ENCODE data around the gene FRY.

Gene FRY

DNA sequence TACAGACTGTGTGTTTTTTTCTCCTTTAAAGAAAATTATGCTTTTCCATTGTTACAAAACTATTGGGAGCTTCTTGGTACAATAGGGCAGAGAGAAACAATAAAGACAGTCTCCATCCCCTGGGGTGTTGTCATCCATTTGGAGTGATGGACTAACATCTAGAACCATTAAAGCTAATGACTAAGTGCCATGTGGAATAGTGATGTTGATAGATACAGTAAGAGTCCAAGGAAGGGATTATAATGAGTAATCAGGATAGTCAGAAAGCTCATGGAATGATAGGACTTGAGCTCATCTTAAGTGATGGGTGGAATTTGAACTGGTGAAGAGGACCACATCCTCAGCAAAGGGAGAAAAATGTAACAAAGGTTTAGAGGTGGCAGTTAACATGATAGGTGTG is 24.1 kb upstream of the FRY start:
- no peaks in the 10 kb centered on the region for H3K36me3 ChIP-seq (ENCODE audit: control insufficient read depth, insufficient read depth, low read length)
- H3K79me2 ChIP-seq, result no peaks in the 10 kb centered on the region
- no peak overlapping the region for H3K9ac ChIP-seq
- no peak overlapping the region for H2AFZ ChIP-seq
- no peaks in the 10 kb centered on the region for H3K4me1 ChIP-seq
- TF ChIP-seq, protein P1, sequence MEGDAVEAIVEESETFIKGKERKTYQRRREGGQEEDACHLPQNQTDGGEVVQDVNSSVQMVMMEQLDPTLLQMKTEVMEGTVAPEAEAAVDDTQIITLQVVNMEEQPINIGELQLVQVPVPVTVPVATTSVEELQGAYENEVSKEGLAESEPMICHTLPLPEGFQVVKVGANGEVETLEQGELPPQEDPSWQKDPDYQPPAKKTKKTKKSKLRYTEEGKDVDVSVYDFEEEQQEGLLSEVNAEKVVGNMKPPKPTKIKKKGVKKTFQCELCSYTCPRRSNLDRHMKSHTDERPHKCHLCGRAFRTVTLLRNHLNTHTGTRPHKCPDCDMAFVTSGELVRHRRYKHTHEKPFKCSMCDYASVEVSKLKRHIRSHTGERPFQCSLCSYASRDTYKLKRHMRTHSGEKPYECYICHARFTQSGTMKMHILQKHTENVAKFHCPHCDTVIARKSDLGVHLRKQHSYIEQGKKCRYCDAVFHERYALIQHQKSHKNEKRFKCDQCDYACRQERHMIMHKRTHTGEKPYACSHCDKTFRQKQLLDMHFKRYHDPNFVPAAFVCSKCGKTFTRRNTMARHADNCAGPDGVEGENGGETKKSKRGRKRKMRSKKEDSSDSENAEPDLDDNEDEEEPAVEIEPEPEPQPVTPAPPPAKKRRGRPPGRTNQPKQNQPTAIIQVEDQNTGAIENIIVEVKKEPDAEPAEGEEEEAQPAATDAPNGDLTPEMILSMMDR (IDR thresholded peaks at IDR 0.05), result no peak
- no peak overlapping the region for H3K4me2 ChIP-seq (ENCODE audit: low read length)
- no peaks in the 10 kb centered on the region for H3K27me3 ChIP-seq (ENCODE audit: control insufficient read depth, insufficient read depth, low read length)
- H3K27ac ChIP-seq, result no peak overlapping the region
- no peaks in the 10 kb centered on the region for H3K9me3 ChIP-seq (ENCODE audit: control insufficient read depth, low read length)
- H3K4me3 ChIP-seq (ENCODE audit: low read depth, low read length), result no peak overlapping the region

DNA sequence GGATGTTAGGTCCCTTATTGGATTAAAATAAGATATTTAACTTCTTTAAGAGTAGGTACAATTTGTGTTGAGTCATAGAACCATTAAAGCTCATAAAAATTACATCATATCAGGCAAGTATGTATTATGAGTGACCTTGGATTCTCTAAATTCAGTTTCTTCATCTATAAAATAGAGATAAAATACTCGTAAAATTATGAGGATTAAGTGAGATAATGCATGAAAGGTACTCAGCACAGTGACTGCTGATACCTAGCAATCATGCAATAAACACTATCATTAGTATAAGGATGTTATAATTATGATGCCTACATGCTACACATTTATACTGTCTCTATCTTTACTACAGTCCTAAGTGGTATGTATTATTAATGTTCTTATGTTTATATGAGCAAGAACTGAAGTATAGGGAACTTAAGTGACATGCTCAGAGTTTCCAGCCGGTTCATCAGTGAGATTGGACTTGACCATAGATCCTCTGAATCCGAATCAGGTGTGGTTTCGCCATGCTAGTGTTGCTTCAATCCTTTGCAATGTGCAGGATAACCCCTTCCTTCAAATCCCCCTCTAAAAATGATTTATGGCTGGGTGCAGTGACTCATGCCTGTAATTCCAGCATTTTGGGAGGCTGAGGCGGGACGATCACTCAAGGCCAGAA is 22.9 kb upstream of the FRY start:
- Histone ChIP-seq H3K79me2 (no peaks in the 10 kb centered on the region), H3K4me2 (ENCODE audit: low read length) (no peak overlapping the region), H3K9ac (no peak overlapping the region), H3K27me3 (ENCODE audit: control insufficient read depth, insufficient read depth, low read length) (no peaks in the 10 kb centered on the region), H3K4me1 (no peaks in the 10 kb centered on the region), H3K4me3 (ENCODE audit: low read depth, low read length) (no peak overlapping the region), H3K9me3 (ENCODE audit: control insufficient read depth, low read length) (no peaks in the 10 kb centered on the region), H3K36me3 (ENCODE audit: control insufficient read depth, insufficient read depth, low read length) (no peaks in the 10 kb centered on the region), H2AFZ (no peak overlapping the region), H3K27ac (no peak overlapping the region)
- TF ChIP-seq, protein P1 (IDR thresholded peaks at IDR 0.05), result no peak

DNA sequence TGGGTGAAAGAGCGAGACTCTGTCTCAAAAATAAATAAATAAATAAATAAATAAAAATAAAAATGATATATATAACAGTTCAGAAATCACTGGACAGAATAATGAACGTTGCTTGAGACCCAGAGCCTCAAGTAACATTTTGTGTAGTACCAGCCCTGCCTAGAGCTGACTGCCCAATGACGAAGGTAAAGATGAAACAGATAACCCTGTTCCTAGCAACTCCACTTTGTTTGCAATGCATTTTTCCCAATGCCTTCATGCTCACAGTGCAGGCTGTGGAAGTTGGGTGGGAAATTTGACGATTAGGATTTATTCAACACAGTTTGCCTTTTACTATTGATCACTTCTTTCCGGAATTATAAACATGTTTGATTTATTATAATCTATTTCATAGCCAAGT is 22.2 kb upstream of the FRY start:
- no peaks in the 10 kb centered on the region for H3K9me3 ChIP-seq (ENCODE audit: control insufficient read depth, low read length)
- H3K4me3 ChIP-seq (ENCODE audit: low read depth, low read length), result no peak overlapping the region
- H3K27me3 ChIP-seq (ENCODE audit: control insufficient read depth, insufficient read depth, low read length), result no peaks in the 10 kb centered on the region
- no peaks in the 10 kb centered on the region for H3K4me1 ChIP-seq
- H2AFZ ChIP-seq, result no peak overlapping the region
- no peaks in the 10 kb centered on the region for H3K79me2 ChIP-seq
- no peak overlapping the region for H3K4me2 ChIP-seq (ENCODE audit: low read length)
- no peaks in the 10 kb centered on the region for H3K36me3 ChIP-seq (ENCODE audit: control insufficient read depth, insufficient read depth, low read length)
- H3K27ac ChIP-seq, result no peak overlapping the region
- TF ChIP-seq, protein P1 (IDR thresholded peaks at IDR 0.05), result no peak
- no peak overlapping the region for H3K9ac ChIP-seq

DNA sequence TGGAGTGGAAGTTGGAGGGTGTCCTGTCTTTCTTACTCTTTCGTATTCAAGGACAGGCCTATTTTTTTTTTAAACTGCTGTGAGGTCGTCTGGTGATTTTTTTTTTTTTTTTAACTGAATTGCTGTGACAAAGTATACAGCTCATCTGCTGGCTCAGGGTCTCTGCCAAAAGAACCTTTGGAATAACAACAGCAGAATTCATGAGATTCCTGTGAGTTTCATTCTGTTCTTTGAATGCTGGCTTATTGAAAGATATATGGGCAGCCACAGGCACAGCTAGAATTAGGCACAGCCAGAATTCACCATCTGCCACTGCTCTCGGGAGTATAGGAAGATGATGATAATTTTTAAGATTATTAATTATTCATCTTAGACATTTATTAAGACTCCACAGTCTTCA is 21.4 kb upstream of the FRY start:
- no peak overlapping the region for H3K9ac ChIP-seq
- H3K4me2 ChIP-seq (ENCODE audit: low read length), result no peak overlapping the region
- no peaks in the 10 kb centered on the region for H3K4me1 ChIP-seq
- no peaks in the 10 kb centered on the region for H3K9me3 ChIP-seq (ENCODE audit: control insufficient read depth, low read length)
- no peaks in the 10 kb centered on the region for H3K79me2 ChIP-seq
- no peaks in the 10 kb centered on the region for H3K27me3 ChIP-seq (ENCODE audit: control insufficient read depth, insufficient read depth, low read length)
- no peak overlapping the region for H2AFZ ChIP-seq
- no peaks in the 10 kb centered on the region for H3K36me3 ChIP-seq (ENCODE audit: control insufficient read depth, insufficient read depth, low read length)
- no peak overlapping the region for H3K27ac ChIP-seq
- TF ChIP-seq, protein P1 (IDR thresholded peaks at IDR 0.05), result no peak
- no peak overlapping the region for H3K4me3 ChIP-seq (ENCODE audit: low read depth, low read length)

DNA sequence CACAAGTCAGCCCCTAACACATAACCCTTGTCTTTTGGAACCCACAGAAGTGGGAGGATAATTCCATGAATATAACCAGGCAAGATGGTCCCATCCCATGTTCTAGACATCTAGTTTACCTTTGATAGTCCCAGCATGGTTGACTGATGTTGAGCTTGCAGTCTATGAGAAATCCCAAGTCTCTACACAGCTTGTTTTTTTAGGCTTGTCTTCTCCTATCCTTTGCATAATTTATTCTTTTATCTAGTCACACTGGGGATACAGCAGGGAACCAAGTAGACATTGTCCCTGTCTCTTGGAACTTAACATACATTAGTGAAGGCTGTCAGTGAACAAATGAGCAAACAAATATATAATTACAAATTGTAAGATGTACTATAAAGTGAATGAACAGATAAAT is 19.6 kb upstream of the FRY start:
- Histone ChIP-seq H3K9ac (no peak overlapping the region), H3K79me2 (no peaks in the 10 kb centered on the region), H3K9me3 (ENCODE audit: control insufficient read depth, low read length) (no peaks in the 10 kb centered on the region), H3K4me3 (ENCODE audit: low read depth, low read length) (no peak overlapping the region), H3K27ac (no peak overlapping the region), H3K4me2 (ENCODE audit: low read length) (no peak overlapping the region), H2AFZ (no peak overlapping the region), H3K4me1 (no peaks in the 10 kb centered on the region), H3K27me3 (ENCODE audit: control insufficient read depth, insufficient read depth, low read length) (no peaks in the 10 kb centered on the region), H3K36me3 (ENCODE audit: control insufficient read depth, insufficient read depth, low read length) (no peaks in the 10 kb centered on the region)
- TF ChIP-seq, protein P1 (IDR thresholded peaks at IDR 0.05), result no peak

Data from parathyroid adenoma (tissue), 2 donors.